Gastrocnemius medialis (tissue), 4 donors: Measurements from ENCODE around the gene TXNDC11. TPM values are rescaled to one million over a fixed set of nuclear protein-coding genes. Genes with fewer than 3 reads are reported as not detected.
A peak's percentile ranks its signal among the peaks of the same experiment; 100 is the strongest.

Experiments
- ATAC-seq, 2 donors: fragments of 150-250 bp; one replicate each; pipeline ENCODE4 v1.9.1; 2016
- DNase-seq, 2 donors: peaks; one replicate each; pipeline ENCODE4 v3.0.0-alpha.2; 2019
- H3K27ac ChIP-seq, 4 donors: fragments of 200-600 bp; sonication (generic); 1 replicate in 1 of 4; 2 replicates in 3 of 4; pipeline ENCODE4 v1.5.1; 2016 to 2018; ENCODE audit warnings: mild to moderate bottlenecking in 2 of 4, moderate library complexity in 1 of 4
- H3K27me3 ChIP-seq, 3 donors: fragments of 200-600 bp; sonication (generic) in 2 of 3; 1 replicate in 1 of 3; 2 replicates in 2 of 3; pipeline versions ENCODE4 v1.5.1 to v1.6.0; 2016 to 2019; ENCODE audit warnings: mild to moderate bottlenecking in 1 of 3, moderate library complexity in 1 of 3
- H3K36me3 ChIP-seq, 2 donors: fragments of 200-600 bp; sonication (generic) in 1 of 2; one replicate each; pipeline ENCODE4 v1.5.1; 2017 to 2018
- H3K4me1 ChIP-seq, 2 donors: fragments of 200-600 bp; sonication (generic) in 1 of 2; one replicate each; pipeline ENCODE4 v1.5.1; 2016 to 2017; ENCODE audit warnings: mild to moderate bottlenecking in 2 of 2
- H3K4me3 ChIP-seq, 4 donors: fragments of 200-600 bp; sonication (generic) in 3 of 4; 1 replicate in 1 of 4; 2 replicates in 3 of 4; pipeline ENCODE4 v1.5.1; 2016 to 2019; ENCODE audit warnings: mild to moderate bottlenecking in 2 of 4
- H3K9me3 ChIP-seq, 3 donors: fragments of 200-600 bp; sonication (generic) in 2 of 3; 1 replicate in 1 of 3; 2 replicates in 2 of 3; pipeline ENCODE4 v1.5.1; 2016 to 2019
- POLR2A ChIP-seq, 2 donors: fragments of 450-650 bp; IDR thresholded peaks; one replicate each; pipeline ENCODE4 v1.6.1; 2017; ENCODE audit warnings: antibody characterized with exemption in 2 of 2, mild to moderate bottlenecking in 2 of 2, moderate library complexity in 2 of 2
- in situ Hi-C, 4 donors: fragments of 200-750 bp; cut with MboI; loops; one replicate each; pipeline versions ENCODE4 v1.15.0 to v1.8.0; 2017; ENCODE audit warnings: low sequenced_read_pairs in 4 of 4
- intact Hi-C: fragments of 100-400 bp; cut with DNase I; formaldehyde crosslinking; loops from one replicate; pipeline ENCODE4 v1.15.1; 2023; ENCODE audit warnings: low total_unique reads
- total RNA-seq, 4 donors: library from RNA; depleted of rRNA; stranded (reverse); fragments of >200 nt; gene quantifications; one replicate each; pipeline versions ENCODE4 v1.1.0 to v1.2.3, GENCODE V29; 2016
- TF ChIP-seq, protein P1 (sequence below), 5 experiments: fragments of 450-650 bp in 3 of 5; fragments of 200-600 bp in 2 of 5; sonication (generic) in 2 of 5; IDR thresholded peaks in 4 of 5; conservative IDR thresholded peaks in 1 of 5; 1 replicate in 4 of 5; 2 replicates in 1 of 5; pipeline ENCODE4 v1.5.1; 2016 to 2019; ENCODE audit warnings: antibody characterized with exemption in 5 of 5, mild to moderate bottlenecking in 3 of 5, moderate library complexity in 3 of 5

The TXNDC11 gene
- total RNA-seq, 4 donors from 2014 or later = 35.2 to 64.5 (median 51.2) TPM

DNA sequence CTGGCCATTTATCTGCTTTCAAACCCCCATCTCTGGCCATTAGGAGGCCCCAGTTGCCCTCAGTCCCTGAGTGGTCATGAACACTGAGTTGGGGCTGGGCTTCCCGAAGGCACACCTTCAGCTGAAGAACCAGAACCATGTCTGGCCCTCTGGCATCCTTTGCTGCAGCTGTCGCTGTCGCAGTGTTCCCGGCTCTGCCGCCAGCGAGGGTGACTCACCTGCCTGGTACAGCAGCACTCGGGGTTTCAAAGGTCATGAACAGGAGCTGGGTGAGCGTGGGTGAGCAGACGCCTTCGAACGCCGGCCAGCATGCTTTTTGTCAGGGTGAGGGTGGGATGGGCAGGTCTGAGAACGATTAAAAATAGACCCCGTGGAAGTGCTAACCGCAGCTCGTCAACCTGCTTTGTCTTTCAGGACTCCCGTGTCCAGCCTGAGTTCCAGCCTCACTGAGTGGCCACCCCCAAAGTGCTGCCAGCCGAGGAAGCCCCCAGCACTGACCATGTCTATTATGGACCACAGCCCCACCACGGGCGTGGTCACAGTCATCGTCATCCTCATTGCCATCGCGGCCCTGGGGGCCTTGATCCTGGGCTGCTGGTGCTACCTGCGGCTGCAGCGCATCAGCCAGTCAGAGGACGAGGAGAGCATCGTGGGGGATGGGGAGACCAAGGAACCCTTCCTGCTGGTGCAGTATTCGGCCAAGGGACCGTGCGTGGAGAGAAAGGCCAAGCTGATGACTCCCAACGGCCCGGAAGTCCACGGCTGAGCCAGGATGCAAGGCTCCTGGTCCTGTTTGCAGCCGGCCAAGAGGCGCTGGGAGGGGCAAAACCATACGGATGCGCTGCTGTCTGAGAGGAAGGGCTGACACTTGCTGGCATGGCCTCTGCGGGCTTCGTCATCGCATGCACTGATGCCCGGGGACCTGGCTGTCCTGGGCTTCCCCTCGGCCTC is 66.8 kb downstream of the TXNDC11 start:
- in situ Hi-C loops = no loop called here
- peak; percentile 65 to 75 for ATAC-seq
- intact Hi-C loops = loop anchor here (1.0 to 5.0 kb wide), 4 partner anchors 30 to 734 kb away; partner anchors contain the start of genes CLEC16A and DEXI

DNA sequence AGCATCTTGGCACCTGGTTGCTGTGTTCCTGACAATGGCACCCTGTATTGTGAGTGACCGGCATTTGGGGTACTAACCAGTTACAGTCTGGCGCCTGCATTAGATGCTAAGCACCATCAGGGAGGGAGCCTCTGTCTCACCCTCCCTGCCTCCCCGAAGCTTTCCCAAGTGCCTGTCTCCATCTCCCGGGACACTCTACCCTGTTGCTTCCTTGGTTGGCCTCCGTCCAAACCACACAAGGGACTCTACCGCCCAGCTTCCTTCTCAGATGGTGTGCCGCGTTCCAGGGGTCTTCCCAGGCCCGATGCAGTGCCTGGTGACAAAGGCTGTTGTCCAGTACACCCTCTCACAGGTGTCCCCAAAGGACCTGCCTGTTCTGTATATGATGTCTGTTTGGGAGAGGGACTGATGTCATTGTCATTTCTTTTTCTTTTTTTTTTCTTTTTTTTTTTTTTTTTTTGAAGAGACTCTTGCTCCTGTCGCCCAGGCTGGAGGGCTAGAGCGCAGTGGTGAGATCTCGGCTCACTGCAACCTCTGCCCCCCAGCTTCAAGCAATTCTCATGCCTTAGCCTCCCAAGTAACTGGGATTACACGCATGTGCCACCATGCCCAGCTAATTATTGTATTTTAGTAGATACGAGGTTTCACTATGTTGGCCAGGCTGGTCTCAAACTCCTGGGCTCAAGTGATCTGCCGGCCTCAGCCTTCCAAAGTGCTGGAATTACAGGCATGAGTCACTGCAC is 67.7 kb downstream of the TXNDC11 start:
- intact Hi-C loops = loop anchor here (1.0 to 5.0 kb wide), 4 partner anchors 31 to 733 kb away; partner anchors contain the start of genes CLEC16A and DEXI
- ATAC-seq = peak; percentile 9 to 13
- TF ChIP-seq, protein P1, sequence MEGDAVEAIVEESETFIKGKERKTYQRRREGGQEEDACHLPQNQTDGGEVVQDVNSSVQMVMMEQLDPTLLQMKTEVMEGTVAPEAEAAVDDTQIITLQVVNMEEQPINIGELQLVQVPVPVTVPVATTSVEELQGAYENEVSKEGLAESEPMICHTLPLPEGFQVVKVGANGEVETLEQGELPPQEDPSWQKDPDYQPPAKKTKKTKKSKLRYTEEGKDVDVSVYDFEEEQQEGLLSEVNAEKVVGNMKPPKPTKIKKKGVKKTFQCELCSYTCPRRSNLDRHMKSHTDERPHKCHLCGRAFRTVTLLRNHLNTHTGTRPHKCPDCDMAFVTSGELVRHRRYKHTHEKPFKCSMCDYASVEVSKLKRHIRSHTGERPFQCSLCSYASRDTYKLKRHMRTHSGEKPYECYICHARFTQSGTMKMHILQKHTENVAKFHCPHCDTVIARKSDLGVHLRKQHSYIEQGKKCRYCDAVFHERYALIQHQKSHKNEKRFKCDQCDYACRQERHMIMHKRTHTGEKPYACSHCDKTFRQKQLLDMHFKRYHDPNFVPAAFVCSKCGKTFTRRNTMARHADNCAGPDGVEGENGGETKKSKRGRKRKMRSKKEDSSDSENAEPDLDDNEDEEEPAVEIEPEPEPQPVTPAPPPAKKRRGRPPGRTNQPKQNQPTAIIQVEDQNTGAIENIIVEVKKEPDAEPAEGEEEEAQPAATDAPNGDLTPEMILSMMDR (IDR thresholded peaks at IDR 0.05 in 4 of 5, conservative IDR thresholded peaks at IDR 0.05 in 1 of 5) = no peak
- no peak for TF ChIP-seq POLR2A (IDR thresholded peaks at IDR 0.05)
- in situ Hi-C loops = no loop called here
- Histone ChIP-seq H3K9me3 (no peaks in the 10 kb centered on the region), H3K27me3 (no peaks in the 10 kb centered on the region), H3K4me1 (peaks cover 97 to 98% of the 10 kb centered on the region in 2 donors), H3K27ac (peak overlapping the region; percentile 91 to 99 (median 97)), H3K36me3 (peaks cover 0 to 22% of the 10 kb centered on the region in 2 donors), H3K4me3 (peak overlapping the region in 1 of 4 donors; percentile 5)
- DNase-seq = peak in 1 of 2 donors; percentile 78

More for the DNA sequence above, 66.8 kb downstream of the TXNDC11 start:
- peak; percentile 95 to 99 for DNase-seq
- no peak overlapping the region for H3K4me3 ChIP-seq
- peaks cover 0 to 22% of the 10 kb centered on the region in 2 donors for H3K36me3 ChIP-seq
- peak overlapping the region; percentile 91 to 99 (median 97) for H3K27ac ChIP-seq
- peaks cover 97 to 98% of the 10 kb centered on the region in 2 donors for H3K4me1 ChIP-seq
- no peaks in the 10 kb centered on the region for H3K27me3 ChIP-seq
- TF ChIP-seq, protein P1 (IDR thresholded peaks at IDR 0.05 in 4 of 5, conservative IDR thresholded peaks at IDR 0.05 in 1 of 5) = peak in 1 of 5 experiments; percentile 29
- TF ChIP-seq POLR2A (IDR thresholded peaks at IDR 0.05) = peak; percentile 56 to 59
- no peaks in the 10 kb centered on the region for H3K9me3 ChIP-seq

DNA sequence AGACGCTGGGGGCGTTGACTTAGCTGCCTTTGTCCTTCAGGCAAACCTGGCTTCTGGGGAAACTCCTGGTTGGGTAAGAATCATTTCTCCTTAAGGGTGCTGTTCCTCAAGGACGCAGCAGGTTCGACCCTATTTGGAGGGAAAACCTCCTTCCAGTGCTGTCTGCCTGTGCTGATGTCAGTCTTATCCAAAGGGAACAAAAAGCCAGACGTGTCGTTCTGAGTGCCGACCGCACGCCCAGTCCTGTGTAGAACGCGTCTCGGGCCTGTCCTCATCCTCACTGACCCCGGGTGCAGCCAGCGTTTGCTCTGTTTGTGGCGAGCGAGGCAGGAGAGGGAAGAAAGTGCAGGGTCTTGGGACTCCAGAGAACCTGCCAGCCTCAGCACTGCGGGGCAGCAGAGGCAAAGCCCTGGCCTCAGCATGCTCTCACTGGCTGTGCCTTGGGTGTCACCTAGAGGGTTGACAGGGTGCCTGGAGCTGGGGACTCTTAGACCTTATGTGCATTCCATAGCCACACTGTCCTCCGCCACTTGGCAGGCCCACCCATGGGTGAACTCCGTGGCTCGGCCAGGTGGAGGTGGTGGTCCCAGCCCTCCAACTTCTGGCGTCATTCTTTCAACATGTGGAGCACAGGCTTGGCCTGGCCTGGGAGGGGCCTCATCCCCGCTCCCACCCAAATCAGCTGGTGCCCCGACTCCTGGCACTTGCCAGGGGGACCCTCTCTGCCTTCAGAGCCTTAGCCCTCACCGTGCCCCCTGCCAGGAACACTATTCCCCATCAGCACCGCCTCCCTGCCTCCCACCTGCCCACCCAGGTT is 68.4 kb downstream of the TXNDC11 start:
- Histone ChIP-seq H3K27me3 (no peaks in the 10 kb centered on the region), H3K4me1 (peaks cover 95 to 99% of the 10 kb centered on the region in 2 donors), H3K4me3 (peak overlapping the region in 2 of 4 donors; percentile 24 to 33), H3K9me3 (no peaks in the 10 kb centered on the region), H3K36me3 (peaks cover 0 to 22% of the 10 kb centered on the region in 2 donors), H3K27ac (peak overlapping the region; percentile 91 to 99 (median 97))
- DNase-seq (peak; percentile 48 to 80), ATAC-seq (peak in 1 of 2 donors; percentile 12)
- intact Hi-C loops (loop anchor here (2.0 kb wide), 2 partner anchors 41 to 119 kb away; no protein-coding TSS in a partner anchor), in situ Hi-C loops (no loop called here)
- TF ChIP-seq, protein P1 (IDR thresholded peaks at IDR 0.05 in 4 of 5, conservative IDR thresholded peaks at IDR 0.05 in 1 of 5) = peak in 2 of 5 experiments; percentile 15 to 37
- no peak for TF ChIP-seq POLR2A (IDR thresholded peaks at IDR 0.05)
